Astrocyte of the cerebellum (primary cell): ENCODE measurements around the gene CSNK2A2.

Source experiments
- DNase-seq: peaks from one replicate; pipeline ENCODE4 v3.0.0-alpha.2; 2011; ENCODE audit warnings: low read depth
- H3K4me3 ChIP-seq: 2 replicates; pipeline ENCODE4 v1.5.1; 2011; ENCODE audit warnings: mild to moderate bottlenecking, low read depth, low read length, moderate library complexity
- in situ Hi-C: cut with HindIII; loops from 2 replicates; pipeline ENCODE4 v1.10.0; 2017; ENCODE audit warnings: low sequenced_read_pairs
- TF ChIP-seq, protein P1 (sequence below): IDR thresholded peaks from 2 replicates; pipeline ENCODE4 v1.5.1; 2012; ENCODE audit warnings: low read length, low read depth, moderate library complexity, mild to moderate bottlenecking; ENCODE audit errors: missing control alignments

The CSNK2A2 gene

GRCh38 chr16:58217311-58217925, 19.5 kb upstream of the CSNK2A2 start:
- no peak for DNase-seq
- in situ Hi-C loops = no loop called here
- H3K4me3 ChIP-seq = no peak overlapping the region
- TF ChIP-seq, protein P1, sequence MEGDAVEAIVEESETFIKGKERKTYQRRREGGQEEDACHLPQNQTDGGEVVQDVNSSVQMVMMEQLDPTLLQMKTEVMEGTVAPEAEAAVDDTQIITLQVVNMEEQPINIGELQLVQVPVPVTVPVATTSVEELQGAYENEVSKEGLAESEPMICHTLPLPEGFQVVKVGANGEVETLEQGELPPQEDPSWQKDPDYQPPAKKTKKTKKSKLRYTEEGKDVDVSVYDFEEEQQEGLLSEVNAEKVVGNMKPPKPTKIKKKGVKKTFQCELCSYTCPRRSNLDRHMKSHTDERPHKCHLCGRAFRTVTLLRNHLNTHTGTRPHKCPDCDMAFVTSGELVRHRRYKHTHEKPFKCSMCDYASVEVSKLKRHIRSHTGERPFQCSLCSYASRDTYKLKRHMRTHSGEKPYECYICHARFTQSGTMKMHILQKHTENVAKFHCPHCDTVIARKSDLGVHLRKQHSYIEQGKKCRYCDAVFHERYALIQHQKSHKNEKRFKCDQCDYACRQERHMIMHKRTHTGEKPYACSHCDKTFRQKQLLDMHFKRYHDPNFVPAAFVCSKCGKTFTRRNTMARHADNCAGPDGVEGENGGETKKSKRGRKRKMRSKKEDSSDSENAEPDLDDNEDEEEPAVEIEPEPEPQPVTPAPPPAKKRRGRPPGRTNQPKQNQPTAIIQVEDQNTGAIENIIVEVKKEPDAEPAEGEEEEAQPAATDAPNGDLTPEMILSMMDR = no peak

DNA sequence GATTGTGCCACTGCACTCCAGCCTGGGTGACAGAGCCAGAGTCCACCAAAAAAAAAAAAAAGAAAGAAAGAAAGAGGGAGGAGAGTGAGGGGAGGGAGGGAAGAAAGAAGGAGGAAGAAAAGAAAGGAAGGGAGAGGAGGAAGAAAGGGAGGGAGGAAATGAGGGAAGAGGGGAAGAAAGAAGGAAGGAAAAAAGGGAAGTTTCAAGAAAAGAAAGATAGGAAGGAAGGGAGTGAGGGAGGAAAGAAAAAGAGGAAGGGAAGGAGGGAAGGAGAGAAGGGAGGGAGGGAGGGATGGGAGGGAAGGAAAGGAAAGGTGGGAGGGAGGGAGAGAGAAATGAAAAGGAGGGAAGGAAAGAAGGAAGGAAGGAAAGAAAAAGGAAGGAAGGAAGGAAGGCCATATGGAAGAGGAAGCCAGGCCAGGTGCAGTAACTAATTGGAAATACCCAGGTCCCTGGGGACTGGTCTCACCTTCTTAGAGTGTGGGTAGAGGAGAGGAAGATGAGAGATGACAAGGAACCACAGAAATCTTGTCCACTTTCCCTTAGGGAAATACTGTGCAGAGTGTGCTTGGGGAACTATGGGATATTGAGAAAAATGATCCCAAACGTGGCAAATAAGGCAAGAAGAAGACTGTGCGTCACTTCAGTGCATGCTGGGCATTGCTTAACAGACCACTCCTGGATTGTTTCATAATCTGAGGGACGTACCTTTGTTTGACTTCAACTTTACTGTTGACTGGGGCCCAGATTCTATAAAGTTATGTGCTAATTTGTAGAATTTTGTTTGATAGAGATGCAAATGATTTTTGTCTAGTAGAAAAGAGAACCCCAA, 15.1 kb upstream of the CSNK2A2 start:
- no peak for DNase-seq
- in situ Hi-C loops = no loop called here
- TF ChIP-seq, protein P1 = no peak
- no peak overlapping the region for H3K4me3 ChIP-seq

DNA sequence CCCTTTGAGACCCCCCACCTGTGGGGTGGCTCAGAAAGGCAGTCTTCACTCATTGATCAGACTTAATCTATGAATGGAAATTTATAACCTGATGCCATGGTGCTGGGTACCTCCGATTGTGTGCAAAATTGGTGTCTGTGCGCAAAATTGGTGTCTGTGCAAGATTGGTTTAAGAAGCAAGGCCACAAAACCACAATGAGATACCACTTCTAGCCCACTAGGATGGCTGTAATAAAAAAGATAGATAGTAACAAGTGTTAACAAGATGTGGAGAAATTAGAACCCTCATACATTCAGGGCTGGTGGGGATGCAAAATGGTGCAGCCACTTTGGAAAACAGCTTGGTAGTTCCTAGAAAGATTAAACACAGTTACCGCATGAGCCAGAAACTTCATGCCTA, 13.9 kb upstream of the CSNK2A2 start:
- in situ Hi-C loops = no loop called here
- TF ChIP-seq, protein P1 = no peak
- H3K4me3 ChIP-seq = no peak overlapping the region
- no peak for DNase-seq

- DNase-seq = no peak
- TF ChIP-seq, protein P1 = no peak
- in situ Hi-C loops = no loop called here
- no peak overlapping the region for H3K4me3 ChIP-seq
Observed at GRCh38 chr16:58211245-58211644, 13.3 kb upstream of the CSNK2A2 start.

DNA sequence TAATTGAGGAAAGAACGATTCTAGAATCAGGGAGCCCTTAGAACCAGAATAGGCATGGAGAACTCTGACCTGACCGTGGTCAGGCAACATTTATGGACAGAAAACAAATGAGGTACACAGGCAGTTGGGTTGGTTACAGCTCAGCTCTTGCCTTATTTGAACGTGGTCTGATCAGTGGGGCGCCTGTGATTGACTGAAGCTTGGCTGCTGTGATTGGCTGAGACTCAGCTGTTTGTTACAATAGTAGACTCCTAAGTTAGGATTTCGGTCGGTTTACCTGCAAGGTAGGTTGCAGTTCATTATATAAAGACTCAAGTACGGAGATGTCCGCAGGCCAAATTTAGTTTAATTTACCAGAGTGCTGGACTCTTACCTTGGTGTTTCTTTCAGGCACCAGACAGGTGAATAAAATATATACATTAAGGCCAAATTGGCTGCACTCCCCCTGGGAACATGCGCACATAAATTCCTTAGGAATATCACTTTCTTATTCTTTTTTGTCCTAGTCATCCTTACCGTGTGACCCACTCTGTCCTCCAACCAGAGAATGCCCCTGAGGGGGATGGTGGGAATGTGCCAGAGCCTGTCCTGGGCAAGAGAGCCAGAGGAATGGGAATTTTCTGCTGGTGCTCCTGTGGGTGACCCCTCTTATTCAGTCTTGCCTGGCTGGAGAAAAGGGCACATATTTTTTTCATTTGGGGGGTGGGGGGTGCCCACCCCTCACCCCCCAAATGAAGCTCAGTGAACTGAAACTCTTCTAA, 7.5 kb upstream of the CSNK2A2 start:
- H3K4me3 ChIP-seq = no peak overlapping the region
- in situ Hi-C loops = no loop called here
- TF ChIP-seq, protein P1 = no peak
- no peak for DNase-seq

- TF ChIP-seq, protein P1 = no peak
- no peak for DNase-seq
- H3K4me3 ChIP-seq = no peak overlapping the region
- in situ Hi-C loops = no loop called here
Observed at GRCh38 chr16:58201163-58201562, 3.3 kb upstream of the CSNK2A2 start.
